Stimulated activated CD4-positive, alpha-beta T cell treated with anti-CD3 and anti-CD28 coated beads, Interleukin-1b, Interleukin-23, amount 100 ng/mL, for 1 hour (primary cell): ENCODE measurements around the gene PRAMEF26.
"Not testable (repeated sequence)": the region's sequence is repeated elsewhere in the genome, so short reads cannot be mapped to it uniquely, and the experiment has no call there.

ENCODE experiments used
- DNase-seq, 2 donors: peaks; one replicate each; pipeline ENCODE4 v3.0.0-alpha.2; 2020; ENCODE audit warnings: low read depth in 2 of 2

PRAMEF26 gene

DNA sequence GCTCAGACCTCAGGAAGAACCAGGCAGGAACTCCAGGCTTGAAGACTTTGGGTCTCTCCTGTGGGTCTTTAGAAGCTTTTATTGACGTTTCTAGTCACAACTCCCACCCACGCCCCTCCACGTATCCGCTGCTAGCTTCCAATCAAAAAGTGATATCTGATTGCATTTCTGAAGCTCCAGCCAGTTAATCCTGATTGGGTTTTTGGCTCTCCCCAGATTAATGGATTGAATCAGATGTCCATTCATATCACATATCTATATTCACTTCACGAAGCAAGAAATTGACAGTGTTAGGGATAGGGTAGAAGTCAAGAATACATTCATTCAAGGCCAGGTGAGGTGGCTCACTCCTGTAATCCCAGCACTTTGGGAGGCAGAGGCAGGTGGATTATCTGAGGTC is at the start of gene PRAMEF26:
Gene PRAMEF26, minus strand, starts transcription at position 101 of the 400 bp plus-strand sequence. CDS start 2,914 bp downstream, outside the sequence.
- DNase-seq = not testable (repeated sequence)

DNA sequence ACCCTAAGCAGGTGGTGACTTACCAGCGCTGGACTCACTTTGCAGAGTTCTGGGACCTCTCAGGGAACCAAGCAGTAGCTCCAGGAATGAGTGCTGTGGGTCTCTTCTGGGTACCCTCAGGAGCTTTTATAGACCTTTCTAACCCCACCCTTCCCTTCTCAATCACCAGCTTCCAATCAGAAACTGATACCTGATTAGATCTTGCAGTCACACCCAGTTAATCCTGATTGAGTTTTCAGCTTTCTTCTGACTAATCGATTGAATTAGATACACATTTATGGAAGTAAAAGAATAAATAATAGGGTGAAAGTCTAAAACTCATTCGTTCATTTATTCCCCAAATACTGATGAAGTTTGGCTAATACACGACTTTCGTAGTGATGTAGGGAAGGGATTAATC is 45.5 kb upstream of the PRAMEF26 start, which contains the start of gene PRAMEF13:
Gene PRAMEF13, minus strand, starts transcription at position 101 of the 400 bp plus-strand sequence. CDS start 1,820 bp downstream, outside the sequence.
- not testable (repeated sequence) for DNase-seq

DNA sequence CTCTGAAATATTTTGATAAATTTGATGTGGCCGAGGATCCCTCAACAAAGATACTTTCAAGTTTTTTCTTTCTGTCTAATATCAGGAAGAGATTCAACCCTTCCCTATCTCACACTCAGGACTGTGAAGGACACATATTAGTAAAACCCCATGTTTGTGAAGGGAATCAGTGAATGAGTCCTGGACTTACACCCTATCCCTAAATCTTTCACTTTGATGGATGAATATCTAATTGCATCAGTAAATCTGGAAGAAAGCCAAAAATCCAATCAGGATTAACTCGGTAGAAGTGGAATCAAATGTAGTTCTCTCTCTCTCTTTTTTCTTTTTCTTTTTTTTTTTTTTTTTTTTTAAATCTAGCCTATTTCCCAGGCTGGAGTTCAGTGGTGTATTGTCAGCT is 15.7 kb upstream of the PRAMEF26 start, which contains the start of gene PRAMEF9:
Gene PRAMEF9, plus strand, starts transcription at position 301 of the 400 bp plus-strand sequence. CDS start 3,433 bp downstream, outside the sequence.
- DNase-seq = not testable (repeated sequence)

DNA sequence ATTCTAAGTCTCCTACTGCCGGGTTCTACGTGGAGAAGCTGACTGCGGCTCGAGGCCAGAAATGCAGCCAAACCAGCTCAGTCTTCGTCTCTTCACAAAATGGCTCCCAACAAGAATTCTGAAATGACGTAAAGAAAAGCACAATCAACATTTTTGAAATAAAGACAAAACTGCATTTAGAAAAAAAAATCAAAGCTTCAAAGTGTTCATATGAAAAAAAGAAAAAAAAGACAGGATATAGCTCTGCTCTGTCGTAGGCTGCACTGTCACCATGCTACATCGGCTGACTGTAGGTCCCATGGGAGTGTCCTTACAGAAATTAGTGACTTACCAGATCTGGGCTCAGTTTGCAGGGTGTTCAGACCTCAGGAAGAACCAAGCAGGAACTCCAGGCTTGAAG is 9.7 kb upstream of the PRAMEF26 start, which contains the start of gene HNRNPCL4:
Gene HNRNPCL4, minus strand, starts transcription at position 101 of the 400 bp plus-strand sequence. CDS start 164 bp downstream, outside the sequence.
- not testable (repeated sequence) for DNase-seq

DNA sequence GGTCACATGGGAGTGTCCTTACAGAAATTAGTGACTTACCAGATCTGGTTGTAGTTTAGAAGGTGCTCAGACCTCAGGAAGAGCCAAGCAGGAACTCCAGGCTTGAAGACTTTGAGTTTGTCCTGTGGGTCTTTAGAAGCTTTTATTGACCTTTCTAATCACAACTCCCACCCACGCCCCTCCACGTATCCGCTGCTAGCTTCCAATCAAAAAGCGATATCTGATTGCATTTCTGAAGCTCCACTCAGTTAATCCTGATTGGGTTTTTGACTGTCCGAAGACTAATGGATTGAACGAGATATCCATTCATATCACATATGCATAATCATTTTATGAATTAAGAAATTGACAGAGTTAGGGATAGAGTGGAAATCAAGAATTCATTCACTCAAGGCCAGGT is 39.1 kb downstream of the PRAMEF26 start, which contains the start of gene HNRNPCL2:
Gene HNRNPCL2, minus strand, starts transcription at position 101 of the 400 bp plus-strand sequence. CDS start 454 bp downstream, outside the sequence.
- not testable (repeated sequence) for DNase-seq
